Measurements from ENCODE around the gene TGFBR2.

The TGFBR2 gene

GRCh38 chr3:30710017-30710416 lies 103.6 kb downstream of the TGFBR2 start:
- Histone ChIP-seq H3K4me3 (replicated peaks; ENCODE audit: insufficient read depth, low read length) (no peak overlapping the region), H3K27ac (replicated peaks) (no peak overlapping the region), H3K27me3 (ENCODE audit: insufficient read depth, poor library complexity, severe bottlenecking) (no peaks in the 10 kb centered on the region)
- no peak for DNase-seq (ENCODE audit: low read depth in 1 of 2, low spot score in 1 of 2)
- TF ChIP-seq CTCF (IDR thresholded peaks at IDR 0.05; ENCODE audit: insufficient read depth, low read length) (no peak), POLR2AphosphoS5 (IDR thresholded peaks at IDR 0.05; ENCODE audit: low read depth) (no peak), REST (IDR thresholded peaks at IDR 0.05; ENCODE audit: insufficient replicate concordance, low read depth) (no peak), GABPA (IDR thresholded peaks at IDR 0.05; ENCODE audit: low read depth) (no peak), SPI1 (IDR thresholded peaks at IDR 0.05; ENCODE audit: borderline replicate concordance, low read depth) (no peak)

GRCh38 chr3:30711151-30711550 lies 104.8 kb downstream of the TGFBR2 start:
- H3K27ac ChIP-seq (replicated peaks): no peak overlapping the region
- DNase-seq (ENCODE audit: low read depth in 1 of 2, low spot score in 1 of 2): no peak
- no peak overlapping the region for H3K4me3 ChIP-seq (replicated peaks; ENCODE audit: insufficient read depth, low read length)

GRCh38 chr3:30711867-30712266 lies 105.5 kb downstream of the TGFBR2 start:
- H3K4me3 ChIP-seq (replicated peaks; ENCODE audit: insufficient read depth, low read length): no peak overlapping the region
- no peak overlapping the region for H3K27ac ChIP-seq (replicated peaks)
- DNase-seq (ENCODE audit: low read depth in 1 of 2, low spot score in 1 of 2): no peak
- TF ChIP-seq REST (IDR thresholded peaks at IDR 0.05; ENCODE audit: insufficient replicate concordance, low read depth): no peak
- no peak for TF ChIP-seq POLR2AphosphoS5 (IDR thresholded peaks at IDR 0.05; ENCODE audit: low read depth)
- no peak for TF ChIP-seq CTCF (IDR thresholded peaks at IDR 0.05; ENCODE audit: insufficient read depth, low read length)
- no peak for TF ChIP-seq GABPA (IDR thresholded peaks at IDR 0.05; ENCODE audit: low read depth)
- no peak for TF ChIP-seq SPI1 (IDR thresholded peaks at IDR 0.05; ENCODE audit: borderline replicate concordance, low read depth)
- H3K27me3 ChIP-seq (ENCODE audit: insufficient read depth, poor library complexity, severe bottlenecking): no peaks in the 10 kb centered on the region

More at GRCh38 chr3:30711151-30711550, 104.8 kb downstream of the TGFBR2 start:
- no peaks in the 10 kb centered on the region for H3K27me3 ChIP-seq (ENCODE audit: insufficient read depth, poor library complexity, severe bottlenecking)
- no peak; the same call in 1 of the 2 replicates for TF ChIP-seq SPI1 (IDR thresholded peaks at IDR 0.05; ENCODE audit: borderline replicate concordance, low read depth)
- TF ChIP-seq REST (IDR thresholded peaks at IDR 0.05; ENCODE audit: insufficient replicate concordance, low read depth): no peak
- no peak for TF ChIP-seq CTCF (IDR thresholded peaks at IDR 0.05; ENCODE audit: insufficient read depth, low read length)
- no peak for TF ChIP-seq GABPA (IDR thresholded peaks at IDR 0.05; ENCODE audit: low read depth)
- TF ChIP-seq POLR2AphosphoS5 (IDR thresholded peaks at IDR 0.05; ENCODE audit: low read depth): no peak

Data from HL-60 (cell line).